Measurements from ENCODE around the gene SLC22A31. TPM values are rescaled to one million over a fixed set of nuclear protein-coding genes. Genes with fewer than 3 reads are reported as not detected.
A peak's percentile ranks its signal among the peaks of the same experiment; 100 is the strongest.
"Not testable (repeated sequence)": the region's sequence is repeated elsewhere in the genome, so short reads cannot be mapped to it uniquely, and the experiment has no call there.

SLC22A31 gene
- total RNA-seq, 1 experiment from 2014 or later: 6.7 TPM

- Mint-ChIP-seq H3K9me3 (ENCODE audit: unreplicated experiment) (no peaks in the 10 kb centered on the region), H3K27ac (ENCODE audit: unreplicated experiment) (no peak overlapping the region), H3K27me3 (ENCODE audit: insufficient read depth, unreplicated experiment) (peaks cover 2% of the 10 kb centered on the region), H3K36me3 (ENCODE audit: insufficient read depth, unreplicated experiment) (peaks cover 6% of the 10 kb centered on the region), H3K4me3 (ENCODE audit: unreplicated experiment) (no peak overlapping the region), H3K4me1 (ENCODE audit: low read depth, unreplicated experiment) (no peaks in the 10 kb centered on the region)
- Histone ChIP-seq H3K9me3 (no peaks in the 10 kb centered on the region), H3K4me1 (peaks cover 4% of the 10 kb centered on the region; the same call in 1 of the 2 replicates), H3K4me3 (ENCODE audit: low read depth, low read length) (no peak overlapping the region), H3K27me3 (replicated peaks; ENCODE audit: control insufficient read depth, insufficient read depth, low read length) (no peaks in the 10 kb centered on the region), H3K36me3 (ENCODE audit: control insufficient read depth, insufficient read depth, low read length) (no peaks in the 10 kb centered on the region)
- BruUV-seq (replicated peaks): no TSS peak
- ChIA-PET POLR2A (no interaction called here), CTCF (no interaction called here)
- TF ChIP-seq CTCF (IDR thresholded peaks at IDR 0.05; ENCODE audit: insufficient read depth in 1 of 2, low read depth in 1 of 2, low read length in 1 of 2, severe bottlenecking in 1 of 2, unreplicated experiment in 1 of 2): no peak
- DNase-seq: no peak
- intact Hi-C loops (cut with micrococcal nuclease; ENCODE audit: unreplicated experiment): no loop called here
Observed at GRCh38 chr16:89189358-89190025, 10.8 kb downstream of the SLC22A31 start.

DNA sequence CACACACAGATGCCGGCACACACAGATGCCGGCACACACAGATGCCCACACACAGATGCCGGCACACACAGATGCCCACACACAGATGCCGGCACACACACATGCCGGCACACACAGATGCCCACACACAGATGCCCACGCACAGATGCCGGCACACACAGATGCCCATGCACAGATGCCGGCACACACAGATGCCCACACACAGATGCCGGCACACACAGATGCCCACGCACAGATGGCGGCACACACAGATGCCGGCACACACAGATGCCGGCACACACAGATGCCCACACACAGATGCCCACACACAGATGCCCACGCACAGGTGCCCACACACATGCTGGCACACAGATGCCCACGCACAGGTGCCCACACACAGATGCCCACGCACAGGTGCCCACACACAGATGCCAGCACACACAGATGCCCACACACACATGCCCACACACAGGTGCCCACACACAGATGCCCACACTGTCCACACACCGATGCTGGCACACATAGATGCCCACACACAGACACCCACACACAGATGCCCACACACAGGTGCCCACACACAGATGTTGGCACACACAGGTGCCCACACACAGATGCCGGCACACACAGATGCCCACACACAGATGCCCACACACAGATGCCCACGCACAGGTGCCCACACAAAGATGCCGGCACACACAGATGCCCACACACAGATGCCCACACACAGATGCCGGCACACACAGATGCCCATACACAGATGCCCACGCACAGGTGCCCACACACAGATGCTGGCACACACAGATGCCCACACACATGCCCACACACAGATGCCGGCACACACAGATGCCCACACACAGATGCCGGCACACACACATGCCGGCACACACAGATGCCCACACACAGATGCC, 11.6 kb downstream of the SLC22A31 start:
- BruUV-seq (replicated peaks); POLR2A ChIA-PET; intact Hi-C loops (cut with micrococcal nuclease; ENCODE audit: unreplicated experiment); H3K27me3 Mint-ChIP-seq (ENCODE audit: insufficient read depth, unreplicated experiment); DNase-seq; H3K4me1 ChIP-seq; H3K9me3 Mint-ChIP-seq (ENCODE audit: unreplicated experiment); H3K4me3 Mint-ChIP-seq (ENCODE audit: unreplicated experiment); H3K27me3 ChIP-seq (replicated peaks; ENCODE audit: control insufficient read depth, insufficient read depth, low read length); H3K4me1 Mint-ChIP-seq (ENCODE audit: low read depth, unreplicated experiment); H3K4me3 ChIP-seq (ENCODE audit: low read depth, low read length); H3K36me3 ChIP-seq (ENCODE audit: control insufficient read depth, insufficient read depth, low read length); H3K9me3 ChIP-seq; H3K27ac Mint-ChIP-seq (ENCODE audit: unreplicated experiment); H3K36me3 Mint-ChIP-seq (ENCODE audit: insufficient read depth, unreplicated experiment); CTCF ChIA-PET: not testable (repeated sequence)

DNA sequence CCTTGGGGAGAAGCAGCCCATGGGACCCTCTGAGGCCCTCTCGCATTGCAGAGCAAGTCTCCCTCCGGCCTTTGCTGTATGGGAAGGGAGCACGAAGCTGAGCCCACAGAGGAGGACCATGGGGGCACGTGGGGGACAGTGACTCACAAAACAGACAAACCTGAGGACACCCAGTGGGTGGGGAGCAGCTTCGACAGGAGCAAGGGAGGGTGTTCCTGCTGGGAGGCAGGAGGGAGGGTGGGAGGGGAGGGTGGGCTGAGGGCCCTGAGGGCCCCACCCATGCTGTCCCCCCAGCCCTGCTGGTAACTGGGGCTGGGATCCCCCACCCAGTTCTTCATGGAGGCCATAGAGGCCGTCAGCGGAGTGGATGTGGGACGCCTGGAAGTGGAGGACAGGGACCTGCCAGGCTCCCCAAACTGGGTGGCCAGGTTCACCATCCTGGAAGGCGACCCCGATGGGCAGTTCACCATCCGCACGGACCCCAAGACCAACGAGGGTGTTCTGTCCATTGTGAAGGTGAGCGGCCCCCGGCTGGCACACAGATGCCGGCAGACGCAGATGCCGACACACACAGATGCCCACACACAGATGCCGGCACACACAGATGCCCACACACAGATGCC, 12.5 kb downstream of the SLC22A31 start:
- H3K27me3 Mint-ChIP-seq (ENCODE audit: insufficient read depth, unreplicated experiment): peaks cover 4% of the 10 kb centered on the region
- H3K4me1 Mint-ChIP-seq (ENCODE audit: low read depth, unreplicated experiment): no peaks in the 10 kb centered on the region
- Histone ChIP-seq H3K27me3 (replicated peaks; ENCODE audit: control insufficient read depth, insufficient read depth, low read length) (no peaks in the 10 kb centered on the region), H3K4me3 (ENCODE audit: low read depth, low read length) (no peak overlapping the region), H3K36me3 (ENCODE audit: control insufficient read depth, insufficient read depth, low read length) (no peaks in the 10 kb centered on the region), H3K9me3 (no peaks in the 10 kb centered on the region), H3K4me1 (peaks cover 4% of the 10 kb centered on the region; the same call in 1 of the 2 replicates)
- no peak for TF ChIP-seq CTCF (IDR thresholded peaks at IDR 0.05; ENCODE audit: insufficient read depth in 1 of 2, low read depth in 1 of 2, low read length in 1 of 2, severe bottlenecking in 1 of 2, unreplicated experiment in 1 of 2)
- peak overlapping the region; percentile 13 for H3K27ac Mint-ChIP-seq (ENCODE audit: unreplicated experiment)
- no peak overlapping the region for H3K4me3 Mint-ChIP-seq (ENCODE audit: unreplicated experiment)
- CTCF ChIA-PET: no interaction called here
- peaks cover 6% of the 10 kb centered on the region for H3K36me3 Mint-ChIP-seq (ENCODE audit: insufficient read depth, unreplicated experiment)
- no peak for DNase-seq
- BruUV-seq (replicated peaks): no TSS peak
- no peaks in the 10 kb centered on the region for H3K9me3 Mint-ChIP-seq (ENCODE audit: unreplicated experiment)
- intact Hi-C loops (cut with micrococcal nuclease; ENCODE audit: unreplicated experiment): no loop called here
- POLR2A ChIA-PET: interaction anchor here (0.5 kb wide), 1 partner anchor 87 kb away, joined by 3 read pairs; no protein-coding TSS in a partner anchor
